22Rv1 (cell line): ENCODE data around the gene C1R.

Experiments
- H3K27ac ChIP-seq: fragments of 450-650 bp; 2 replicates; pipeline ENCODE4 v1.5.1; 2017
- CTCF ChIP-seq: fragments of 450-650 bp; IDR thresholded peaks from 2 replicates; pipeline ENCODE4 v1.5.1; 2017; ENCODE audit warnings: mild to moderate bottlenecking
- ZFX ChIP-seq: fragments of 450-650 bp; IDR thresholded peaks from 2 replicates; pipeline ENCODE4 v1.6.1; 2017; ENCODE audit warnings: antibody characterized with exemption, borderline replicate concordance

Gene C1R

GRCh38 chr12:7090222-7090998, 1.8 kb downstream of the C1R start:
- no peak overlapping the region for H3K27ac ChIP-seq

GRCh38 chr12:7089196-7089871, 2.9 kb downstream of the C1R start:
- no peak overlapping the region for H3K27ac ChIP-seq
- TF ChIP-seq ZFX = no peak
- no peak for TF ChIP-seq CTCF

More at GRCh38 chr12:7090222-7090998, 1.8 kb downstream of the C1R start:
- no peak for TF ChIP-seq ZFX
- no peak for TF ChIP-seq CTCF

GRCh38 chr12:7083125-7083524, 9.1 kb downstream of the C1R start:
- no peak for TF ChIP-seq ZFX
- TF ChIP-seq CTCF = no peak
- H3K27ac ChIP-seq = no peak overlapping the region

- no peak overlapping the region for H3K27ac ChIP-seq
- TF ChIP-seq CTCF (no peak), ZFX (no peak)
Observed at GRCh38 chr12:7081037-7081436, 11.2 kb downstream of the C1R start.

- H3K27ac ChIP-seq = no peak overlapping the region
Observed at GRCh38 chr12:7079826-7080125, 12.5 kb downstream of the C1R start.

GRCh38 chr12:7078163-7078562, 14.1 kb downstream of the C1R start:
- H3K27ac ChIP-seq = no peak overlapping the region
- TF ChIP-seq ZFX (no peak), CTCF (no peak; the same call in 1 of the 2 replicates)

More at GRCh38 chr12:7079826-7080125, 12.5 kb downstream of the C1R start:
- TF ChIP-seq CTCF (no peak), ZFX (no peak)

GRCh38 chr12:7076493-7076892, 15.8 kb downstream of the C1R start:
- TF ChIP-seq ZFX (no peak), CTCF (no peak)
- no peak overlapping the region for H3K27ac ChIP-seq
